CD4-positive, alpha-beta memory T cell (primary cell): Measurements from ENCODE around the gene MTR. TPM values are rescaled to one million over a fixed set of nuclear protein-coding genes. Genes with fewer than 3 reads are reported as not detected.
"Not testable (repeated sequence)": the region's sequence is repeated elsewhere in the genome, so short reads cannot be mapped to it uniquely, and the experiment has no call there.

Source experiments
- CTCF ChIA-PET: fragments of 350-600 bp; sonication (Branson Sonifier 250); formaldehyde crosslinking; loops from one replicate; lab custom pipeline; 2021; ENCODE audit warnings: inconsistent platforms; ENCODE audit not compliant: partially characterized antibody; lab: Charles Lee
- POLR2A ChIA-PET: fragments of 350-600 bp; sonication (Branson Sonifier 250); formaldehyde crosslinking; loops from one replicate; lab custom pipeline; 2021; ENCODE audit not compliant: partially characterized antibody; lab: Charles Lee
- DNase-seq, 5 donors: peaks; one replicate each; pipeline versions ENCODE4 v3.0.0 to v3.0.0-alpha.2; 2020 to 2022; ENCODE audit warnings: mixed read lengths in 1 of 5
- H3K27ac ChIP-seq: one replicate; pipeline ENCODE4 v1.7.0; 2013; ENCODE audit warnings: low read depth, low read length
- H3K27me3 ChIP-seq: 2 replicates; pipeline ENCODE4 v1.7.0; 2013; ENCODE audit warnings: mild to moderate bottlenecking, low read length, moderate library complexity; ENCODE audit not compliant: insufficient read depth
- H3K36me3 ChIP-seq: 2 replicates; pipeline ENCODE4 v1.7.0; 2013; ENCODE audit warnings: mild to moderate bottlenecking, low read length, moderate library complexity; ENCODE audit not compliant: insufficient read depth
- H3K4me1 ChIP-seq: 2 replicates; pipeline ENCODE4 v1.7.0; 2013; ENCODE audit warnings: mild to moderate bottlenecking, low read length, moderate library complexity; ENCODE audit not compliant: insufficient read depth
- H3K4me3 ChIP-seq, 2 donors: one replicate each; pipeline ENCODE4 v1.7.0; 2013; ENCODE audit warnings: low read length in 2 of 2, mild to moderate bottlenecking in 1 of 2
- H3K9me3 ChIP-seq, 2 donors: one replicate each; pipeline ENCODE4 v1.7.0; 2013; ENCODE audit warnings: low read length in 2 of 2, control low read depth in 1 of 2; ENCODE audit not compliant: control insufficient read depth in 1 of 2
- H3K27ac Mint-ChIP-seq, 7 donors: one replicate each; pipeline ENCODE4 v1.8.0; 2020 to 2021; ENCODE audit warnings: mixed read lengths in 7 of 7, mild to moderate bottlenecking in 6 of 7, inconsistent platforms in 3 of 7, moderate library complexity in 3 of 7
- H3K27me3 Mint-ChIP-seq, 2 donors: one replicate each; pipeline ENCODE4 v1.8.0; 2020 to 2021; ENCODE audit warnings: mixed read lengths in 2 of 2
- H3K36me3 Mint-ChIP-seq, 2 donors: one replicate each; pipeline ENCODE4 v1.8.0; 2020 to 2021; ENCODE audit warnings: mixed read lengths in 2 of 2, inconsistent platforms in 1 of 2, mild to moderate bottlenecking in 1 of 2
- H3K4me1 Mint-ChIP-seq, 4 donors: one replicate each; pipeline ENCODE4 v1.8.0; 2020 to 2021; ENCODE audit warnings: mixed read lengths in 4 of 4, mild to moderate bottlenecking in 1 of 4
- H3K4me3 Mint-ChIP-seq, 8 donors: one replicate each; pipeline ENCODE4 v1.8.0; 2020 to 2021; ENCODE audit warnings: mixed read lengths in 8 of 8, mild to moderate bottlenecking in 7 of 8, moderate library complexity in 6 of 8, inconsistent platforms in 3 of 8
- H3K9me3 Mint-ChIP-seq, 8 donors: one replicate each; pipeline ENCODE4 v1.8.0; 2020 to 2021; ENCODE audit warnings: mixed read lengths in 8 of 8, mild to moderate bottlenecking in 5 of 8, inconsistent platforms in 3 of 8, moderate library complexity in 1 of 8
- intact Hi-C: fragments of 100-400 bp; cut with micrococcal nuclease; formaldehyde crosslinking; loops from one replicate; pipeline ENCODE4 v1.15.1; 2023
- polyA plus RNA-seq, 2 donors: library from polyadenylated mRNA; unstranded; fragments of 300-500 nt; fragmentation: Illumina TruSeq; gene quantifications; one replicate each; pipeline ENCODE4 v1.2.3, GENCODE V29; 2021
- total RNA-seq, 2 experiments: library from RNA; stranded (reverse); gene quantifications; one replicate each; pipeline ENCODE4 v1.2.3, GENCODE V29; 2021

MTR gene
- total and polyA plus RNA-seq, 4 experiments from 2014 or later, result 5.6 to 71.0 (median 45.5) TPM

- POLR2A ChIA-PET, result no interaction called here
- DNase-seq, result no peak
- H3K27me3 ChIP-seq, result no peaks in the 10 kb centered on the region
- Mint-ChIP-seq H3K9me3 (peaks cover 0 to 3% (median 1%) of the 10 kb centered on the region in 8 donors), H3K27me3 (no peaks in the 10 kb centered on the region), H3K36me3 (peaks cover 93 to 94% of the 10 kb centered on the region in 2 donors), H3K4me1 (no peaks in the 10 kb centered on the region), H3K27ac (no peak overlapping the region), H3K4me3 (no peak overlapping the region)
- H3K9me3 ChIP-seq, result no peaks in the 10 kb centered on the region
- no peaks in the 10 kb centered on the region for H3K4me1 ChIP-seq
- H3K36me3 ChIP-seq, result peaks cover 68% of the 10 kb centered on the region
- CTCF ChIA-PET, result no interaction called here
- no peak overlapping the region for H3K27ac ChIP-seq
- intact Hi-C loops, result no loop called here
- no peak overlapping the region for H3K4me3 ChIP-seq
These were observed 100.7 kb downstream of the MTR start for GRCh38 chr1:236895665-236896387.

- peaks cover 0 to 8% (median 3%) of the 10 kb centered on the region in 8 donors for H3K9me3 Mint-ChIP-seq
These were observed 101.6 kb downstream of the MTR start for GRCh38 chr1:236896716-236897115.

GRCh38 chr1:236904892-236905741 lies 110.0 kb downstream of the MTR start:
- peaks cover 0 to 2% of the 10 kb centered on the region in 2 donors for H3K27me3 Mint-ChIP-seq
- H3K27ac Mint-ChIP-seq, result peak overlapping the region in 1 of 7 donors; percentile 25
- peaks cover 0 to 3% (median 0%) of the 10 kb centered on the region in 4 donors for H3K4me1 Mint-ChIP-seq
- H3K9me3 Mint-ChIP-seq, result peaks cover 0 to 15% (median 5%) of the 10 kb centered on the region in 8 donors
- intact Hi-C loops, result no loop called here
- H3K4me3 ChIP-seq, result no peak overlapping the region
- ChIA-PET CTCF (no interaction called here), POLR2A (no interaction called here)
- H3K4me3 Mint-ChIP-seq, result no peak overlapping the region
- no peaks in the 10 kb centered on the region for H3K27me3 ChIP-seq
- peaks cover 19 to 21% of the 10 kb centered on the region in 2 donors for H3K36me3 Mint-ChIP-seq
- no peak for DNase-seq
- no peaks in the 10 kb centered on the region for H3K9me3 ChIP-seq
- no peaks in the 10 kb centered on the region for H3K36me3 ChIP-seq
- no peaks in the 10 kb centered on the region for H3K4me1 ChIP-seq
- H3K27ac ChIP-seq, result no peak overlapping the region

More at GRCh38 chr1:236896716-236897115, 101.6 kb downstream of the MTR start:
- no peak for DNase-seq
- peak overlapping the region in 1 of 7 donors; percentile 19 for H3K27ac Mint-ChIP-seq
- ChIA-PET POLR2A (no interaction called here), CTCF (no interaction called here)
- no peak overlapping the region for H3K27ac ChIP-seq
- H3K27me3 Mint-ChIP-seq, result no peaks in the 10 kb centered on the region
- no peak overlapping the region for H3K4me3 Mint-ChIP-seq
- intact Hi-C loops, result no loop called here
- peaks cover 59% of the 10 kb centered on the region for H3K36me3 ChIP-seq
- no peaks in the 10 kb centered on the region for H3K4me1 Mint-ChIP-seq
- H3K36me3 Mint-ChIP-seq, result peaks cover 91 to 94% of the 10 kb centered on the region in 2 donors
- H3K4me1 ChIP-seq, result no peaks in the 10 kb centered on the region
- no peaks in the 10 kb centered on the region for H3K27me3 ChIP-seq
- H3K4me3 ChIP-seq, result no peak overlapping the region
- no peaks in the 10 kb centered on the region for H3K9me3 ChIP-seq

- H3K27me3 Mint-ChIP-seq, result peaks cover 0 to 2% of the 10 kb centered on the region in 2 donors
- no peak for DNase-seq
- H3K4me3 Mint-ChIP-seq, result no peak overlapping the region
- Histone ChIP-seq H3K27me3 (no peaks in the 10 kb centered on the region), H3K36me3 (no peaks in the 10 kb centered on the region), H3K27ac (no peak overlapping the region), H3K9me3 (no peaks in the 10 kb centered on the region), H3K4me1 (no peaks in the 10 kb centered on the region), H3K4me3 (no peak overlapping the region)
- ChIA-PET POLR2A (no interaction called here), CTCF (no interaction called here)
- intact Hi-C loops, result no loop called here
- H3K4me1 Mint-ChIP-seq, result peaks cover 0 to 3% (median 0%) of the 10 kb centered on the region in 4 donors
- no peak overlapping the region for H3K27ac Mint-ChIP-seq
- H3K36me3 Mint-ChIP-seq, result peaks cover 2 to 5% of the 10 kb centered on the region in 2 donors
- H3K9me3 Mint-ChIP-seq, result peaks cover 0 to 7% (median 2%) of the 10 kb centered on the region in 8 donors
These were observed 112.1 kb downstream of the MTR start for GRCh38 chr1:236907205-236907604.

GRCh38 chr1:236908669-236909068 lies 113.6 kb downstream of the MTR start:
- H3K36me3 ChIP-seq, result no peaks in the 10 kb centered on the region
- no peaks in the 10 kb centered on the region for H3K9me3 ChIP-seq
- no peaks in the 10 kb centered on the region for H3K4me1 ChIP-seq
- H3K4me3 ChIP-seq, result no peak overlapping the region
- no peak overlapping the region for H3K27ac Mint-ChIP-seq
- H3K36me3 Mint-ChIP-seq, result peaks cover 0 to 5% of the 10 kb centered on the region in 2 donors
- peaks cover 0 to 7% (median 2%) of the 10 kb centered on the region in 8 donors for H3K9me3 Mint-ChIP-seq
- no peak overlapping the region for H3K27ac ChIP-seq
- H3K27me3 Mint-ChIP-seq, result peaks cover 0 to 2% of the 10 kb centered on the region in 2 donors
- CTCF ChIA-PET, result no interaction called here
- DNase-seq, result no peak
- no peaks in the 10 kb centered on the region for H3K27me3 ChIP-seq
- H3K4me1 Mint-ChIP-seq, result peaks cover 0 to 3% (median 0%) of the 10 kb centered on the region in 4 donors
- no peak overlapping the region for H3K4me3 Mint-ChIP-seq
- intact Hi-C loops, result no loop called here
- POLR2A ChIA-PET, result no interaction called here

- POLR2A ChIA-PET, H3K4me1 Mint-ChIP-seq, H3K36me3 ChIP-seq, H3K4me3 ChIP-seq, H3K4me3 Mint-ChIP-seq, H3K9me3 ChIP-seq, H3K27ac ChIP-seq, H3K27ac Mint-ChIP-seq, CTCF ChIA-PET, H3K4me1 ChIP-seq, intact Hi-C loops, H3K27me3 ChIP-seq, H3K27me3 Mint-ChIP-seq, DNase-seq: not testable (repeated sequence)
- Mint-ChIP-seq H3K36me3 (peaks cover 2 to 16% of the 10 kb centered on the region in 2 donors), H3K9me3 (peaks cover 2 to 11% (median 9%) of the 10 kb centered on the region in 8 donors)
These were observed 116.0 kb downstream of the MTR start for GRCh38 chr1:236911047-236911446.

- Mint-ChIP-seq H3K9me3 (peaks cover 2 to 28% (median 20%) of the 10 kb centered on the region in 8 donors), H3K27me3 (peaks cover 0 to 2% of the 10 kb centered on the region in 2 donors), H3K36me3 (peaks cover 16 to 30% of the 10 kb centered on the region in 2 donors), H3K4me1 (no peaks in the 10 kb centered on the region), H3K4me3 (no peak overlapping the region), H3K27ac (no peak overlapping the region)
- H3K27ac ChIP-seq, result no peak overlapping the region
- no peak overlapping the region for H3K4me3 ChIP-seq
- H3K27me3 ChIP-seq, result no peaks in the 10 kb centered on the region
- intact Hi-C loops, result no loop called here
- no peaks in the 10 kb centered on the region for H3K9me3 ChIP-seq
- ChIA-PET POLR2A (no interaction called here), CTCF (no interaction called here)
- no peaks in the 10 kb centered on the region for H3K4me1 ChIP-seq
- no peaks in the 10 kb centered on the region for H3K36me3 ChIP-seq
- no peak for DNase-seq
These were observed 118.4 kb downstream of the MTR start for GRCh38 chr1:236913371-236914037.
